HepG2 (cell line): ENCODE data around the gene QDPR. TPM values are rescaled to one million over a fixed set of nuclear protein-coding genes. Genes with fewer than 3 reads are reported as not detected.

Experiments
- ADNP ChIP-seq: sonication (generic); formaldehyde crosslinking; IDR thresholded peaks from 2 replicates; pipeline ENCODE4 v1.4.0; 2020; ENCODE audit warnings: missing genetic modification reagents
- DNMT1 ChIP-seq: sonication (generic); formaldehyde crosslinking; IDR thresholded peaks from 2 replicates; pipeline ENCODE4 v1.5.1; 2020; ENCODE audit warnings: mild to moderate bottlenecking, missing genetic modification reagents
- FOXP1 ChIP-seq, 2 experiments: fragments of 450-650 bp in 1 of 2; IDR thresholded peaks; 2 replicates each; pipeline ENCODE4 v1.6.1; 2017 to 2018; ENCODE audit warnings: antibody characterized with exemption in 1 of 2
- HNRNPH1 ChIP-seq: fragments of 200-400 bp; formaldehyde crosslinking; optimal IDR thresholded peaks from 2 replicates; pipeline ENCODE3; 2017; ENCODE audit warnings: mild to moderate bottlenecking, low read depth, low read length
- MAFF ChIP-seq: IDR thresholded peaks from 2 replicates; pipeline ENCODE4 v1.6.1; 2011; ENCODE audit warnings: low read depth, low read length, improper control_type of control experiment
- MAZ ChIP-seq, 2 experiments: sonication (generic) in 1 of 2; formaldehyde crosslinking in 1 of 2; IDR thresholded peaks; 2 replicates each; pipeline versions ENCODE4 v1.5.0 to v1.6.1; 2012 to 2020; ENCODE audit warnings: low read depth in 2 of 2, mild to moderate bottlenecking in 2 of 2, borderline replicate concordance in 1 of 2, improper control_type of control experiment in 1 of 2, low read length in 1 of 2, missing genetic modification reagents in 1 of 2, moderate library complexity in 1 of 2
- MIER2 ChIP-seq: IDR thresholded peaks from 2 replicates; pipeline ENCODE4 v1.6.1; 2016; ENCODE audit warnings: missing biosample characterization, missing genetic modification reagents
- MLX ChIP-seq: IDR thresholded peaks from 2 replicates; pipeline ENCODE4 v1.6.1; 2016
- NFE2L2 ChIP-seq: fragments of 150-350 bp; IDR thresholded peaks from 2 replicates; pipeline ENCODE4 v1.6.1; 2014; ENCODE audit warnings: low read length
- NFIC ChIP-seq: IDR thresholded peaks from 2 replicates; pipeline ENCODE4 v1.6.1; 2012; ENCODE audit warnings: mild to moderate bottlenecking, low read length, inconsistent platforms
- PATZ1 ChIP-seq: sonication (generic); formaldehyde crosslinking; IDR thresholded peaks from 2 replicates; pipeline ENCODE4 v1.4.0; 2020; ENCODE audit warnings: missing genetic modification reagents
- PAXIP1 ChIP-seq: sonication (generic); formaldehyde crosslinking; conservative IDR thresholded peaks from 2 replicates; pipeline ENCODE4 v1.4.0; 2020; ENCODE audit warnings: mild to moderate bottlenecking, missing genetic modification reagents, moderate library complexity
- USF2 ChIP-seq, 2 experiments: sonication (generic) in 1 of 2; formaldehyde crosslinking in 1 of 2; IDR thresholded peaks; 2 replicates each; pipeline versions ENCODE4 v1.5.1 to v1.6.1; 2011 to 2020; ENCODE audit warnings: borderline replicate concordance in 1 of 2, low read depth in 1 of 2, low read length in 1 of 2, mild to moderate bottlenecking in 1 of 2, missing genetic modification reagents in 1 of 2, moderate library complexity in 1 of 2
- ZMYM2 ChIP-seq: sonication (generic); formaldehyde crosslinking; IDR thresholded peaks from 2 replicates; pipeline ENCODE4 v1.8.0; 2022; ENCODE audit warnings: mild to moderate bottlenecking, missing genetic modification reagents
- ZMYM3 ChIP-seq: sonication (generic); formaldehyde crosslinking; IDR thresholded peaks from 2 replicates; pipeline ENCODE4 v1.5.1; 2020; ENCODE audit warnings: mild to moderate bottlenecking, missing genetic modification reagents
- ZNF552 ChIP-seq: sonication (generic); formaldehyde crosslinking; IDR thresholded peaks from 2 replicates; pipeline ENCODE4 v1.9.0; 2022; ENCODE audit warnings: missing genetic modification reagents, mild to moderate bottlenecking, borderline replicate concordance
- ZNF580 ChIP-seq: IDR thresholded peaks from 2 replicates; pipeline ENCODE4 v1.6.1; 2016; ENCODE audit warnings: low read depth, borderline replicate concordance
- ZNF644 ChIP-seq: IDR thresholded peaks from 2 replicates; pipeline ENCODE4 v1.6.1; 2016; ENCODE audit warnings: low read depth
- ZSCAN9 ChIP-seq: IDR thresholded peaks from 2 replicates; pipeline ENCODE4 v1.6.1; 2016; ENCODE audit warnings: borderline replicate concordance
- polyA plus RNA-seq, 8 experiments: library from polyadenylated mRNA; depleted of rRNA in 3 of 8; stranded (reverse) in 7 of 8; unstranded in 1 of 8; fragments of >200 nt; fragmentation: Illumina TruSeq in 4 of 8; extraction: Trizol in 4 of 8; gene quantifications; 2 replicates each; pipeline versions ENCODE4 v1.2.1 to v1.2.3, GENCODE V29; 2011 to 2016; ENCODE audit warnings: low read depth in 4 of 8, missing spikeins in 1 of 8, mixed read lengths in 1 of 8; ENCODE audit not compliant: insufficient read depth in 1 of 8
- total RNA-seq, 5 experiments: library from RNA; depleted of rRNA; stranded (reverse); fragments of >200 nt; fragmentation: Illumina TruSeq; extraction: Trizol; gene quantifications; 2 replicates each; pipeline ENCODE4 v1.2.3, GENCODE V29; 2016; ENCODE audit warnings: low read depth in 1 of 5

The QDPR gene
- total and polyA plus RNA-seq, 2 of the 13 experiments (the other 11 are each of a cell fraction or from before 2014, with no cell fraction given), result 9.9 to 95.5 TPM

- no peak for TF ChIP-seq USF2 (IDR thresholded peaks at IDR 0.05; ENCODE audit: low read depth, low read length)
- no peak for TF ChIP-seq USF2 (CRISPR knock-in tag; IDR thresholded peaks at IDR 0.05; ENCODE audit: borderline replicate concordance)
- TF ChIP-seq ZNF644 (CRISPR knock-in tag), result no peak
- TF ChIP-seq FOXP1 (IDR thresholded peaks at IDR 0.05), result no peak
- peak; percentile 3; the same call in 1 of the 2 replicates for TF ChIP-seq FOXP1 (CRISPR knock-in tag; IDR thresholded peaks at IDR 0.05)
- peak; percentile 17; the same call in 1 of the 2 replicates for TF ChIP-seq MLX
- TF ChIP-seq MIER2 (CRISPR knock-in tag), result no peak
- TF ChIP-seq PAXIP1 (CRISPR knock-in tag), result peak; percentile 64
- no peak for TF ChIP-seq NFE2L2
- 0 out of 2 replicates have a peak, but pooled peaks have one; percentile 22 for TF ChIP-seq ZSCAN9 (CRISPR knock-in tag)
- no peak for TF ChIP-seq DNMT1 (CRISPR knock-in tag)
- no peak for TF ChIP-seq ZNF552 (CRISPR knock-in tag)
- no peak for TF ChIP-seq MAFF
- TF ChIP-seq ZMYM3 (CRISPR knock-in tag), result peak; percentile 99
- TF ChIP-seq HNRNPH1, result no peak
- no peak for TF ChIP-seq MAZ (IDR thresholded peaks at IDR 0.05; ENCODE audit: borderline replicate concordance, low read depth, low read length)
- no peak for TF ChIP-seq MAZ (CRISPR knock-in tag; IDR thresholded peaks at IDR 0.05; ENCODE audit: low read depth)
- TF ChIP-seq NFIC, result no peak
- no peak for TF ChIP-seq ZNF580
- no peak for TF ChIP-seq PATZ1 (CRISPR knock-in tag)
- peak; percentile 91 for TF ChIP-seq ADNP
- peak; percentile 87 for TF ChIP-seq ZMYM2 (CRISPR knock-in tag)
Observed at GRCh38 chr4:17515445-17516407, 3.8 kb upstream of the QDPR start (continued).
